Neuronal stem cell (in vitro differentiated cells): ENCODE results near the gene PTCHD4.
A peak's percentile ranks its signal among the peaks of the same experiment; 100 is the strongest.

Experiments
- DNase-seq: peaks from one replicate; pipeline ENCODE4 v3.0.0-alpha.2; 2013; ENCODE audit warnings: low spot score
- H2AFZ ChIP-seq: one replicate; pipeline ENCODE4 v1.6.1; 2013; ENCODE audit warnings: mild to moderate bottlenecking, low read length, inconsistent platforms
- H2AK5ac ChIP-seq: 2 replicates; pipeline ENCODE4 v1.6.1; 2013; ENCODE audit warnings: low read depth, mild to moderate bottlenecking, inconsistent platforms, low read length, moderate library complexity, mixed read lengths
- H2BK120ac ChIP-seq: 2 replicates; pipeline ENCODE4 v1.6.1; 2013; ENCODE audit warnings: low read depth, mild to moderate bottlenecking, inconsistent platforms, low read length, moderate library complexity, mixed read lengths
- H2BK12ac ChIP-seq: one replicate; pipeline ENCODE4 v1.6.1; 2013; ENCODE audit warnings: low read length, inconsistent platforms
- H2BK15ac ChIP-seq: 2 replicates; pipeline ENCODE4 v1.6.1; 2013; ENCODE audit warnings: mild to moderate bottlenecking, low read length, inconsistent platforms, mixed read lengths
- H2BK5ac ChIP-seq: one replicate; pipeline ENCODE4 v1.6.1; 2013; ENCODE audit warnings: inconsistent platforms, mild to moderate bottlenecking, low read length, moderate library complexity
- H3K14ac ChIP-seq: one replicate; pipeline ENCODE4 v1.6.1; 2013; ENCODE audit warnings: low read length, inconsistent platforms
- H3K18ac ChIP-seq: 2 replicates; pipeline ENCODE4 v1.6.1; 2013; ENCODE audit warnings: low read length, inconsistent platforms
- H3K23ac ChIP-seq: 2 replicates; pipeline ENCODE4 v1.6.1; 2013; ENCODE audit warnings: low read depth, mild to moderate bottlenecking, mixed read lengths, low read length, inconsistent platforms; ENCODE audit not compliant: poor library complexity
- H3K27ac ChIP-seq: replicated peaks from 3 replicates; pipeline ENCODE4 v1.5.1; 2013; ENCODE audit warnings: low read length, inconsistent platforms
- H3K27me3 ChIP-seq, 3 experiments: 2 replicates each; pipeline ENCODE4 v1.6.1; 2013; ENCODE audit warnings: low read length in 3 of 3, mild to moderate bottlenecking in 2 of 3, inconsistent platforms in 1 of 3, low read depth in 1 of 3, mixed read lengths in 1 of 3, moderate library complexity in 1 of 3; ENCODE audit not compliant: control insufficient read depth in 3 of 3, insufficient read depth in 3 of 3
- H3K36me3 ChIP-seq, 2 donors: replicated peaks in 1 of 2; 2 replicates each; pipeline ENCODE4 v1.6.1; 2013; ENCODE audit warnings: low read length in 2 of 2; ENCODE audit not compliant: control insufficient read depth in 2 of 2, insufficient read depth in 2 of 2
- H3K4ac ChIP-seq: 2 replicates; pipeline ENCODE4 v1.6.1; 2013; ENCODE audit warnings: inconsistent platforms, mild to moderate bottlenecking, low read length, moderate library complexity
- H3K4me1 ChIP-seq, 2 donors: 1 replicate in 1 of 2; 2 replicates in 1 of 2; pipeline ENCODE4 v1.6.1; 2013; ENCODE audit warnings: low read length in 2 of 2, low read depth in 1 of 2; ENCODE audit not compliant: control insufficient read depth in 2 of 2, insufficient read depth in 1 of 2
- H3K4me2 ChIP-seq: one replicate; pipeline ENCODE4 v1.6.1; 2013; ENCODE audit warnings: mild to moderate bottlenecking, low read length, inconsistent platforms; ENCODE audit not compliant: insufficient read depth, poor library complexity, severe bottlenecking
- H3K4me3 ChIP-seq, 2 donors: 2 replicates each; pipeline ENCODE4 v1.5.1; 2013; ENCODE audit warnings: low read length in 2 of 2, mild to moderate bottlenecking in 2 of 2, inconsistent platforms in 1 of 2, moderate library complexity in 1 of 2
- H3K79me1 ChIP-seq: one replicate; pipeline ENCODE4 v1.6.1; 2013; ENCODE audit warnings: low read depth, mild to moderate bottlenecking, inconsistent platforms, low read length, moderate library complexity
- H3K9ac ChIP-seq: one replicate; pipeline ENCODE4 v1.6.1; 2013; ENCODE audit warnings: mild to moderate bottlenecking, low read depth, low read length, inconsistent platforms; ENCODE audit not compliant: poor library complexity
- H3K9me3 ChIP-seq, 2 donors: replicated peaks in 1 of 2; 2 replicates each; pipeline versions ENCODE3 to v1.6.1; 2013; ENCODE audit warnings: low read length in 2 of 2, mild to moderate bottlenecking in 2 of 2, inconsistent platforms in 1 of 2, low read depth in 1 of 2, mixed read lengths in 1 of 2, moderate library complexity in 1 of 2; ENCODE audit not compliant: control insufficient read depth in 2 of 2, insufficient read depth in 1 of 2
- H4K8ac ChIP-seq: one replicate; pipeline ENCODE4 v1.6.1; 2013; ENCODE audit warnings: low read depth, mild to moderate bottlenecking, inconsistent platforms, low read length, moderate library complexity
- H4K91ac ChIP-seq: one replicate; pipeline ENCODE4 v1.6.1; 2013; ENCODE audit warnings: low read length, low read depth, mild to moderate bottlenecking, inconsistent platforms; ENCODE audit not compliant: poor library complexity
- WGBS, 2 donors: extraction: QIAGEN DNeasy Blood & Tissue Kit; methylation state at CpG; one replicate each; pipeline ENCODE4 v1.1.7; 2013; ENCODE audit warnings: missing lambda C conversion rate in 2 of 2, mixed read lengths in 1 of 2; ENCODE audit not compliant: insufficient read length in 2 of 2, insufficient replicate concordance in 1 of 2; ENCODE audit errors: extremely low coverage in 2 of 2; 5-methylcytosine and 5-hydroxymethylcytosine counted together

PTCHD4 gene

GRCh38 chr6:48116699-48117645 is 6.0 kb upstream of the PTCHD4 start:
- Histone ChIP-seq H3K27ac (no peak overlapping the region), H3K4me2 (no peak overlapping the region)
- no CpG with 5 or more reads among the region's 3 CpGs for WGBS, 2 donors

DNA sequence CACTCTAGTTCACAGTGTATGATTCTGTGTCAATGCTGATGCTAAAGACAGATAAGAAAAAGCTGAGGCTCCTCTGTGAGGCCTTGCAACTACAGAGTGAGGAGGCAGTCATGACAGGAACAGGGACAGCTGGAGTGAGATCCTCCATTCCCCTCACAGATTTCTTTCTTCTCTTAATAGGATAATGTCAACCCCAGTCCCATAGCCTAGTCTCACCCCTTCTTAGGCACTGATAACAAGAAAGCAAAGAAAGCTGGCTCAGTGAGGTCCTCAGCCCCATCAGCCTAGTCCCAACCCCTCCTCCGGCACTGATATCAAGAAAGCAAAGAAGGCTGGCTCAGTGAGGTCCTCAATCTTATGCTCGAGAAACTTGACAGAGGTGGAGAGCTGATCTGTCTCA is 2.1 kb upstream of the PTCHD4 start:
- H2AFZ ChIP-seq: peak overlapping the region; percentile 66
- DNase-seq: no peak

More at GRCh38 chr6:48116699-48117645, 6.0 kb upstream of the PTCHD4 start:
- H3K4ac ChIP-seq: no peak overlapping the region
- no peak overlapping the region for H2BK120ac ChIP-seq
- H2BK12ac ChIP-seq: no peak overlapping the region
- no peak overlapping the region for H3K9ac ChIP-seq
- peaks cover 5 to 8% of the 10 kb centered on the region in 2 donors for H3K4me1 ChIP-seq
- H2AK5ac ChIP-seq: no peak overlapping the region
- peak overlapping the region; percentile 63 for H2AFZ ChIP-seq
- no peak overlapping the region for H2BK5ac ChIP-seq
- H4K8ac ChIP-seq: no peak overlapping the region
- H3K27me3 ChIP-seq: no peaks in the 10 kb centered on the region
- no peak overlapping the region for H3K14ac ChIP-seq
- no peaks in the 10 kb centered on the region for H3K9me3 ChIP-seq
- no peak overlapping the region for H3K23ac ChIP-seq
- no peaks in the 10 kb centered on the region for H3K79me1 ChIP-seq
- H3K36me3 ChIP-seq: no peaks in the 10 kb centered on the region
- H3K18ac ChIP-seq: peak overlapping the region; percentile 48
- no peak overlapping the region for H4K91ac ChIP-seq
- DNase-seq: no peak
- H3K4me3 ChIP-seq: no peak overlapping the region
- no peak overlapping the region for H2BK15ac ChIP-seq

DNA sequence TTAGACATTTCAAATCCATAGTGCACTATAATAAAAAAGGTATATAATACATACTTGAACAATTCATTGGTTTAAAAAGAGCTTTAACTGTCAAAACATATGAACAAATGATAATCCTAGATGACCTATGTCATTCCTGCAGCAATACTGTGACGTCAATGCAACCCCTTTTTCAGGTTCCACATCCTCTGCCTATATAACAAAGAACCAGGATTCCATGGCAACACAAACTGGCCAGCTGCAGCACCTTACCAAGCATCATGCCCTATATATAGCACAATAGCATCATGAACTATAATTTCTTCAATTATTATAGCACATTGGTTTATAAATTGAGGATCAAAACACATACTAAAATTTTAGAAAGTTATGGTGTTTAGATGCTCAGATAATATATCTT is 578 bp upstream of the PTCHD4 start:
- Histone ChIP-seq H3K4me3 (no peak overlapping the region), H3K36me3 (no peaks in the 10 kb centered on the region)

More for the DNA sequence above, 2.1 kb upstream of the PTCHD4 start:
- Histone ChIP-seq H2BK120ac (no peak overlapping the region), H3K9ac (no peak overlapping the region), H3K18ac (no peak overlapping the region), H3K4me1 (peaks cover 5 to 18% of the 10 kb centered on the region in 2 donors), H3K79me1 (no peaks in the 10 kb centered on the region), H4K8ac (no peak overlapping the region), H3K4me3 (no peak overlapping the region), H3K27me3 (no peaks in the 10 kb centered on the region), H3K4me2 (no peak overlapping the region), H3K14ac (no peak overlapping the region), H3K36me3 (no peaks in the 10 kb centered on the region), H3K27ac (no peak overlapping the region), H3K9me3 (no peaks in the 10 kb centered on the region), H3K23ac (no peak overlapping the region), H2BK12ac (no peak overlapping the region), H2BK15ac (no peak overlapping the region), H2BK5ac (no peak overlapping the region), H2AK5ac (no peak overlapping the region), H4K91ac (no peak overlapping the region), H3K4ac (no peak overlapping the region)
- no CpG with 5 or more reads among the region's 2 CpGs for WGBS, 2 donors

DNA sequence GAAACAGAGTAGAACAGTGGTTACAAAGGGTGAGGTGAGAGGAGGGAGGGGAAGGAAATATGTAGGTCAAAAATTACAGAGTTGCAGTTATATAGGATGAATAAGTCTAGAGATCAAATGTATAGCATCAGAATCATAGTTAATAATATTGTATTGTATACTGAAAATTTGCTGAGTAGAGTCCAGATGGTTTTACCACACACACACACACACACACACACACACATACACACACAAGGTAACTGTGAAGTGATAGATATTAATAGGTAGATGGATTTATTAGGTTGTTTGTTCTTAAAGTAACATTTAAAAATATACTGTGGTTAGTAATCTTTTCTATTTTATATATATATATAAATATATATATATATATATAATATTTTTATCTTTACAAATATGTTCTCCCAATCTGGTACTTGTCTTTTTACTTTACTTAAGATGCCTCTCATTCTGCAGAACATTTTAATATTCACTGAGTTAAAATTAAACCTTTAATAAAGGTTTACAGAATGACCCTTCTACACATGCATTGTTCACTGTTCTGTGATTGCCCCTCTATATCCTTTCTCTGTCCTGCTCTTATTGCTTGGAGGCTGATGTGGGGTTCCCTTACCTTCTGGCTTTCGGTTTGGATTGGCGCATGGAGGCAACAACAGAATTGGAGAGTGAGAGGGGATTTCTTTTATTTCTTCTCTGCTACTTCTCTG is 408 bp downstream of the PTCHD4 start:
- H3K4ac ChIP-seq: no peak overlapping the region
- no peak overlapping the region for H3K18ac ChIP-seq
- no peak overlapping the region for H2AK5ac ChIP-seq
- no peak overlapping the region for H4K8ac ChIP-seq
- H3K4me2 ChIP-seq: no peak overlapping the region
- no peaks in the 10 kb centered on the region for H3K27me3 ChIP-seq
- no peak overlapping the region for H2BK120ac ChIP-seq
- no peaks in the 10 kb centered on the region for H3K79me1 ChIP-seq
- no peaks in the 10 kb centered on the region for H3K36me3 ChIP-seq
- H3K4me1 ChIP-seq: peaks cover 5 to 13% of the 10 kb centered on the region in 2 donors
- H3K23ac ChIP-seq: no peak overlapping the region
- no peak overlapping the region for H3K14ac ChIP-seq
- H3K9ac ChIP-seq: no peak overlapping the region
- H3K27ac ChIP-seq: peak overlapping the region; percentile 36
- DNase-seq: no peak
- no peak overlapping the region for H2BK15ac ChIP-seq
- H2BK5ac ChIP-seq: no peak overlapping the region
- H2AFZ ChIP-seq: peak overlapping the region; percentile 89
- WGBS, 2 donors: no CpG with 5 or more reads among the region's 2 CpGs
- H4K91ac ChIP-seq: no peak overlapping the region
- H2BK12ac ChIP-seq: no peak overlapping the region
- H3K4me3 ChIP-seq: peak overlapping the region; percentile 51 to 76
- no peaks in the 10 kb centered on the region for H3K9me3 ChIP-seq

More for the DNA sequence above, 578 bp upstream of the PTCHD4 start:
- Histone ChIP-seq H4K8ac (no peak overlapping the region), H4K91ac (no peak overlapping the region), H2BK5ac (no peak overlapping the region), H3K9me3 (no peaks in the 10 kb centered on the region), H3K27me3 (no peaks in the 10 kb centered on the region), H3K27ac (no peak overlapping the region), H2BK120ac (no peak overlapping the region), H3K4me1 (peaks cover 5 to 13% of the 10 kb centered on the region in 2 donors), H2BK15ac (no peak overlapping the region), H3K18ac (no peak overlapping the region), H3K4ac (no peak overlapping the region), H3K4me2 (no peak overlapping the region), H2AK5ac (no peak overlapping the region), H3K23ac (no peak overlapping the region), H3K79me1 (no peaks in the 10 kb centered on the region), H2AFZ (no peak overlapping the region), H3K9ac (no peak overlapping the region), H3K14ac (no peak overlapping the region), H2BK12ac (no peak overlapping the region)
- no peak for DNase-seq
- WGBS, 2 donors: no CpG with 5 or more reads among the region's 1 CpG
